ENCODE results near the gene LYRM2. TPM values are rescaled to one million over a fixed set of nuclear protein-coding genes. Genes with fewer than 3 reads are reported as not detected.
A peak's percentile ranks its signal among the peaks of the same experiment; 100 is the strongest.

The LYRM2 gene
- total and polyA plus RNA-seq, 3 donors from 2014 or later = 18.6 to 32.5 (median 24.8) TPM

- Histone ChIP-seq H3K27ac (no peak overlapping the region), H3K4me3 (no peak overlapping the region)
- DNase-seq = no peak
Measured at GRCh38 chr6:89605861-89606260, 32.7 kb downstream of the LYRM2 start.

GRCh38 chr6:89604653-89605052 lies 33.9 kb downstream of the LYRM2 start:
- no peaks in the 10 kb centered on the region for H3K36me3 ChIP-seq (ENCODE audit: low read depth, missing control alignments)
- H3K4me3 ChIP-seq = no peak overlapping the region
- no peak for TF ChIP-seq CTCF (IDR thresholded peaks at IDR 0.05)
- no peaks in the 10 kb centered on the region for H3K27me3 ChIP-seq
- H3K27ac ChIP-seq = no peak overlapping the region
- intact Hi-C loops (cut with DNase I; ENCODE audit: low total_unique reads) = no loop called here
- H3K9me3 ChIP-seq = no peaks in the 10 kb centered on the region
- peaks cover under 1% of the 10 kb centered on the region for H3K4me1 ChIP-seq
- DNase-seq = no peak
- WGBS, 2 donors = 84 to 90% methylated on average over 5 of the region's 5 CpGs

More at GRCh38 chr6:89605861-89606260, 32.7 kb downstream of the LYRM2 start:
- TF ChIP-seq POLR2A (IDR thresholded peaks at IDR 0.05) (no peak), CTCF (IDR thresholded peaks at IDR 0.05) (no peak)
- intact Hi-C loops (cut with DNase I; ENCODE audit: low total_unique reads) = no loop called here
- Histone ChIP-seq H3K27me3 (no peaks in the 10 kb centered on the region), H3K4me1 (no peaks in the 10 kb centered on the region), H3K36me3 (ENCODE audit: low read depth, missing control alignments) (no peaks in the 10 kb centered on the region), H3K9me3 (no peaks in the 10 kb centered on the region)
- WGBS, 2 donors = 89 to 93% methylated on average over 5 of the region's 5 CpGs

GRCh38 chr6:89602166-89602565 lies 36.4 kb downstream of the LYRM2 start:
- peaks cover 3% of the 10 kb centered on the region for H3K4me1 ChIP-seq
- no peak overlapping the region for H3K4me3 ChIP-seq
- no peaks in the 10 kb centered on the region for H3K9me3 ChIP-seq
- no peak for DNase-seq
- 91 to 100% methylated on average over 2 to 6 of the region's 6 CpGs for WGBS, 2 donors
- no peaks in the 10 kb centered on the region for H3K27me3 ChIP-seq
- TF ChIP-seq CTCF (IDR thresholded peaks at IDR 0.05) = no peak
- no peak for TF ChIP-seq POLR2A (IDR thresholded peaks at IDR 0.05)
- no peak overlapping the region for H3K27ac ChIP-seq
- intact Hi-C loops (cut with DNase I; ENCODE audit: low total_unique reads) = no loop called here
- no peaks in the 10 kb centered on the region for H3K36me3 ChIP-seq (ENCODE audit: low read depth, missing control alignments)

- WGBS, 2 donors = 40 to 50% methylated on average over 7 of the region's 7 CpGs
- intact Hi-C loops (cut with DNase I; ENCODE audit: low total_unique reads) = no loop called here
- Histone ChIP-seq H3K9me3 (no peaks in the 10 kb centered on the region), H3K4me3 (no peak overlapping the region), H3K27ac (peak overlapping the region; percentile 6 to 51), H3K27me3 (no peaks in the 10 kb centered on the region), H3K4me1 (peaks cover 3% of the 10 kb centered on the region), H3K36me3 (ENCODE audit: low read depth, missing control alignments) (no peaks in the 10 kb centered on the region)
- peak; percentile 73 for DNase-seq
- TF ChIP-seq POLR2A (IDR thresholded peaks at IDR 0.05) = no peak
- no peak for TF ChIP-seq CTCF (IDR thresholded peaks at IDR 0.05)
Measured at GRCh38 chr6:89599727-89600126, 38.8 kb downstream of the LYRM2 start.

- no peaks in the 10 kb centered on the region for H3K9me3 ChIP-seq
- intact Hi-C loops (cut with DNase I; ENCODE audit: low total_unique reads) = no loop called here
- H3K4me3 ChIP-seq = no peak overlapping the region
- H3K4me1 ChIP-seq = peaks cover 3% of the 10 kb centered on the region
- no peaks in the 10 kb centered on the region for H3K27me3 ChIP-seq
- no peak overlapping the region for H3K27ac ChIP-seq
- no peak for DNase-seq
- H3K36me3 ChIP-seq (ENCODE audit: low read depth, missing control alignments) = no peaks in the 10 kb centered on the region
- WGBS, 2 donors = 39 to 47% methylated on average over 3 of the region's 3 CpGs
- TF ChIP-seq CTCF (IDR thresholded peaks at IDR 0.05) (peak in 1 of 3 experiments; percentile 10), POLR2A (IDR thresholded peaks at IDR 0.05) (no peak)
Measured at GRCh38 chr6:89597988-89598387, 40.6 kb downstream of the LYRM2 start.
